T-helper 1 cell treated with Interleukin-12 subunit alpha and Interleukin-12 subunit beta and Interleukin-4 antibody, amounts not matched to agents 30 μg/mL and 1 μg/mL, for 36 hours (primary cell): ENCODE data around the gene SLC6A20.

Experiments used
- H3K27ac Mint-ChIP-seq: one replicate; pipeline ENCODE4 v1.8.0; 2021; ENCODE audit warnings: mild to moderate bottlenecking, mixed read lengths
- H3K27me3 Mint-ChIP-seq: one replicate; pipeline ENCODE4 v1.8.0; 2021; ENCODE audit warnings: low read depth, mixed read lengths
- H3K36me3 Mint-ChIP-seq: one replicate; pipeline ENCODE4 v1.8.0; 2021; ENCODE audit warnings: low read depth, mixed read lengths
- H3K4me1 Mint-ChIP-seq: one replicate; pipeline ENCODE4 v1.8.0; 2021; ENCODE audit warnings: low read depth, mixed read lengths
- H3K4me3 Mint-ChIP-seq: one replicate; pipeline ENCODE4 v1.8.0; 2021; ENCODE audit warnings: mild to moderate bottlenecking, moderate library complexity, mixed read lengths
- H3K9me3 Mint-ChIP-seq: one replicate; pipeline ENCODE4 v1.8.0; 2021; ENCODE audit warnings: mixed read lengths

The SLC6A20 gene

DNA sequence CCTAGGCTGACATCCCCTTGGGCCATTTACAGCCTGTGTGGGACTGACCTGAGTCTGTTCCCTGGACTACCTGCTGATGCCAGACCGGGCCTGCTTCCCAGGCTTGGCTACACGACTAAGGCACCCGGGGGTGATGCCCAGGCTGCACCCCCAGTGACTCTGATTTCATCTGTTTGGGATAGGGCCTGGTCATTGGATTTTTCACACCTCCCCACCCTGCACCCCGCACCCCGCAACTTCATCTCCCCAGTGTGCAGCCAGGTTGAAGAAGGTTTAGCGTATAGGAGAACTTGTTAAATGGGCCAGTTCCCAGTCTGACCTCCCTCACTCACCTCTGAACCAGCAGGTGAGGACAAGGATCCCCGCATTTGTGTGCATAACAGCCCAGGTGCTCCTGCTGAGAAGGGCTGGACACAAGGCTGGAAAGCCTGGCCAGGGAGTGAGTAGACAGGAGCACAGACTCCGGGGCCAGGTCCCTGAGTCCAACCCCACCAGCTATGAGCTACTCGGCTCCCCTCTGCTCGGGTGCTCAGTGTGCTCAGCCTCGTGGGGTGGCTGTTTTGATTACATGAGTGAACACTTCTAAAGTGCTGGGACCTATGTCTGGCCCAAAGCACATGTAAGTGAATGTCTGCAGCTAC lies 18.5 kb downstream of the SLC6A20 start:
- Mint-ChIP-seq H3K27ac (no peak overlapping the region), H3K4me1 (peaks cover 2% of the 10 kb centered on the region), H3K36me3 (no peaks in the 10 kb centered on the region), H3K9me3 (no peaks in the 10 kb centered on the region), H3K27me3 (peaks cover 15% of the 10 kb centered on the region), H3K4me3 (no peak overlapping the region)

DNA sequence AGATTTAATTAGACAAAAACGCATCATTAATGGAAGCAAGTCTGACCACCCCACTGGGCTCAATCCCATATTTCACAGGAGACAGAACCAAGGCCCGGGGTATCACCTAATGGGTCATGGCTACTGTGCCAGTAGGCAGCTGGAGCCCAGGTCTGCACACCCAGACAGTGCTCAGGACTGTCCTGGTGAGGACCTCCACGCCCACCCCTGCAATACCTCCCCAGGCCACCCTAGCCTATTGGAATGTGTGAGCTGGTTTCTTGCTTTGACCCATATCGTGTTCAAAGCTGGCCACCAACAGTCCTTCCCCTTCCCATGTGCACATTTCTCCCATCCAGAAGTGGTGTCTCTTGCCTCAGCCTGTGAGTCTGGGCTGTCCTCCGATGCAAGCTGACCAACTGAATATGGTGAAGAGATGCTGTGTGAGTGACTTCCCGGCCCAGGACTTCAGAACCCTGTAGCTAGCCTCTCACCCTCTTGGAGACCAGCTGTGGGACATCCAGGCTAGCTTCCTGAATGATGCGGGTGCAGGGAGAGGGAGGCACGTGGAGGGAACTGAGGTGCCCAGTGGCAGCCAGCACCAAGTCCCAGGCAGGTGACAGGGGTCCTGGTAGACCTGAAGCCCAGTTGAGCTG lies 19.1 kb downstream of the SLC6A20 start:
- Mint-ChIP-seq H3K36me3 (no peaks in the 10 kb centered on the region), H3K27ac (no peak overlapping the region), H3K4me1 (peaks cover 7% of the 10 kb centered on the region), H3K27me3 (peaks cover 21% of the 10 kb centered on the region), H3K9me3 (no peaks in the 10 kb centered on the region), H3K4me3 (no peak overlapping the region)

DNA sequence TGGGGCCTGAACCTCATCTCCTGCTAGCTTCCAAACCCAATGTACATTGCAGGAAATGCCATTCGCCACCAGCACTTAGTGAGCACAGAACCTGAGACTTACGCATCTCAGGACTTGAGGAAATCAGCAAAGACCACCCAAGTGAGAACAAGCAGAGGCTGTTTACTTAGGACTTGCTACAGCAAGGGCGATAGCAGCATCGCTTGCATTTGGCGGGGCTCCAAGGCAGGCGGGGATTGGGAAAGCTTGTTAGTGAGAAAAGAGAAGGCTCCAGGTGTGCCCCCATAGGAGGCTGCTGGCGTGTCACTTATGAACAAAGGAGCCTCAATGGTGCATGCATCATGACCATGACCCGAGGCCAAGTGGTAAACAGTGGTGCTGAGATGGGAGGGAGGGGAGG lies 19.7 kb downstream of the SLC6A20 start:
- Mint-ChIP-seq H3K36me3 (no peaks in the 10 kb centered on the region), H3K4me3 (no peak overlapping the region), H3K27me3 (peaks cover 27% of the 10 kb centered on the region), H3K27ac (no peak overlapping the region), H3K4me1 (peaks cover 12% of the 10 kb centered on the region), H3K9me3 (no peaks in the 10 kb centered on the region)

DNA sequence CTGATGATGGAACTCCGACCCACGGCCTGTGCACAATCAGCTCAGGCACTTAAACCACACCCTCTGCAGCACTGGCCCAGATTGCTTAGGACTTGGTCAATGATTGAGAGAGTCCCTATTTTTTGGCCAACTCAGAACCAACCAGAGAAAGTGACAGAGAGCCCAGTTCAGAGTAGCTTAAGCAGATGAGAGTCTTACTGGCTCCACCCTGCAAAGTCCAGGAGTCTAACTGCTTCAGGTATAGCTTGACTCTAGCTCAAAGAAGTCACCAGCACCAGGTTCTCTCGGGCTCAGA lies 20.1 kb downstream of the SLC6A20 start:
- Mint-ChIP-seq H3K4me1 (peaks cover 13% of the 10 kb centered on the region), H3K27ac (no peak overlapping the region), H3K36me3 (no peaks in the 10 kb centered on the region), H3K27me3 (peaks cover 28% of the 10 kb centered on the region), H3K4me3 (no peak overlapping the region), H3K9me3 (no peaks in the 10 kb centered on the region)

DNA sequence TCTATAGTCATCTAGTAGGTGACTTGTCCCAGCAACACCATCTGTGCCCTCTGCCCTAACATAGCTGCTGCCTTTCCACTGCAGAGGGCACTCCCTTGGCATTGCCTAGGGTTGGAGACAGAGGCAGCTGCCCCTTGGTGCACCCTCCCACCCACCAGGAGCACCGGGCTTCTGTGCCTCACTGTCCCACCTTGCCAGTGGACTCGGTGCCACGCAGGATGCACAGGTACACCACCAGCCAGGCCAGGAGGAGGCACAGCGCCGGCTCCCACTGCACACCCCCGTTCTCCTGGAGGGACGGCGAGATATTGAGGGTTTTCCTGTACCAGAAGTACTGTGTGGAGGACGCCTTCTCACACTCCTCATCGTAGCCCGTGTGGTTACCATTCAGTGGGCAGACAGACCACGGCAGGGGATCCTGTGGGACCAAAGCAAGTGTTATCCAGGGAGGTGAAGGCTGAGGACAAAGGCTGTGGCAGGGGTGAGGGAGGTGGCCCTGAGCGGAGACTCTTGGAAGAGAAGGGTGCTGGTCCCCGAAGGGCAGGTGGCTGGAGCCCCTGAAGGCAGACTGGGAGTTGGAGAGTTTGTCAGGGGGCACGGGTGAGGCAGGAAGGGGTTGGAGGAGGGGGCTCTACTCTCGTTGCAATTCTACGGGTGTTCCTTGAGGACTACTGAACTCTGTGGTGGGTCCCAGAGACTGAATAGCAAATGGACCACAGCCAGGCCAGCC lies 20.6 kb downstream of the SLC6A20 start:
- H3K4me1 Mint-ChIP-seq: peaks cover 13% of the 10 kb centered on the region
- no peak overlapping the region for H3K27ac Mint-ChIP-seq
- no peaks in the 10 kb centered on the region for H3K36me3 Mint-ChIP-seq
- no peaks in the 10 kb centered on the region for H3K9me3 Mint-ChIP-seq
- peaks cover 32% of the 10 kb centered on the region for H3K27me3 Mint-ChIP-seq
- H3K4me3 Mint-ChIP-seq: no peak overlapping the region

DNA sequence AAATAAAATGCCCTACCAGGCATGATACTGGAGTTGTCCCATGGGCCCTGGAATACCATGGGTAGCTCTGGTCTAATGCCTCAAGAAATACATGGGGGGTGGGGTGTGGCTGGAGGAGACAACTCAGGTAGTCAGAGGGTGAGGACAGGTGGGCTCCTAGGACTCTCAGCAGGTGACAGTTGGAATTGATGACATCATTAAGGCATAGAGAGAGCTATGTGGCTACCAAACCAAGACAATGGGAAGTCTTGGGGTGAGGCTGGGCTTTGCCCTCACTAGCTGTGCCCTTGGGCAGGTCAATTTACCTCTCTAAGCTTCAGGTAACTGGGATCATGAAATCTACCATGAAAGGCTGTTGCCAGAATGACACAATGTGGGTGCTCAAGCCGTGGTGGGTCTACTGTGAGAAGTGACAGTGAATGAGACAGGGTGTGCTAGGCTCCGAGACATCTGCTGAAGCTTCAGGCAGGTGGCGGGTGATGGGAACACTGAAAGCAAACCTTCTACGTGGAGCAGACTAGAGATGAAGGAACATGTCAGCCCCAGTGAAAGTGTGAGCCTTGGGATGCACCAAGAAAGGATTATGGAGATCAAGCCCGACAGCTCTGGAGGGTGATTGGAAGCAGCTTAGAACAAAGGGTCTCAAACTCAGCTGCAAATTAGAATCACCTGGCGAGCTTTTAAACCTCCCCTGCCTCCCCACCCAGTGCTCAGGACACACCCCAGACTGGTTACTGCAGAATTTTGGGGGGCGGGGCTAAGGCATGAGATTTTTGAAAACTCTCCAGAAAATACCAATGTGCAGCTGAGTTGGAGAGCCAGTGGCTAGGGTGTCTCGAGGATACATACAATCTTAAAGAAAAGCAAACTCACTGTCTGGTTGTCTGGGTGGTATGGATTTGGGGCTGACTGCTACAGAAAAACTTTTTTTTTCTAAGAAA lies 21.5 kb downstream of the SLC6A20 start:
- Mint-ChIP-seq H3K36me3 (no peaks in the 10 kb centered on the region), H3K4me3 (no peak overlapping the region), H3K9me3 (no peaks in the 10 kb centered on the region), H3K27me3 (peaks cover 41% of the 10 kb centered on the region), H3K4me1 (peaks cover 13% of the 10 kb centered on the region), H3K27ac (no peak overlapping the region)

DNA sequence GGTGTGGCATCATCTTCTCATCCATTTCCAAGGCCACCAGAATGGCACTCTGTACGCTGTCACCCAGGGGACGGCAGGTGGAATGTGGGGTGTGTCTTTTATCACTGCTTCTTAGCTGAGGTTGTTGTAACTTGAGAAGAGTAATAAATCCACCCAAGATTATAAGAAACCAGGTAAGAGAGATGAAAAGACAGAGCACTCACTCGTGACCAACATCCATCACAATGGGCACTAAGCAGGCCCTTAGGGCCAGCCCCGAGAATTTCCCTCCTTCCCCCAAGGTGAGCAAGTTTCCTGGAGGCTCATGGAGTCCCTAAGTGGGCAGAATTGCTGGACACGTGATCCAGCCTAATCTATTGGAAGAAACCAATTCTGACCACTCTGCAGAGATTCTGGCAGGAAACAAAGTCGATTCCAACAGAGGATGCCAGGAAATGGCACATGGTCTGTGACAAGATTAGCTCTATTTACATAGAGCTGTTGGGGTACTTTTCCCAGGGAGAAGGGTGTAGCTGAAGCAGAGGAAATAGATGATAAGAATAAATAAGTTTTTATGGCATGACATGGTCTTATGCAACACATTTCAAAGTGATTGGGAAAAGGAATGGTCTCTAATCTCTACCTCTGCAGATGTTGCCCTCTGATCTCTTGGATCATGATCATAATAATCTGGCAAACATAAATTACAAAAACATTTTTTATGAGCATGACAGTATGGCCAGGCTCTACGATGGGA lies 22.5 kb downstream of the SLC6A20 start:
- peaks cover 13% of the 10 kb centered on the region for H3K4me1 Mint-ChIP-seq
- no peak overlapping the region for H3K4me3 Mint-ChIP-seq
- H3K9me3 Mint-ChIP-seq: no peaks in the 10 kb centered on the region
- no peak overlapping the region for H3K27ac Mint-ChIP-seq
- no peaks in the 10 kb centered on the region for H3K36me3 Mint-ChIP-seq
- peaks cover 51% of the 10 kb centered on the region for H3K27me3 Mint-ChIP-seq

DNA sequence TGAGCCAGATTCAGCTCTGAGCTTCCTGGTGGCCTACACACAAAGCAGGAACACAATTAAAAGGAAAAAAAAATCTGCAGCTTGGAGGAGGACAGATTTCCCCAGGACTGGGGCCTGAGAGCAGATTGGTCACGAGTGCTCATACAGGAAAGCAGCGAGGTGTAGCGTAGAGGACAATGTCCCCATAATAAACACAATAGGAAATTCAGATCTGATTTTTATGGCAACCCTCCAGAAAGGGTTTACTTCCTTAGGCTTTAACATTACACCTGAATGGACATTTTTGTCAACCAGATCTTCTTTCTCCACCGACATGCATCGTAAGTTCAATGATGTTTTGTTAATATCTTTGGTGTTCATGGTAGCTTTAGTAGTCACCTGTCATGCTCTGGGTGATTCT lies 23.3 kb downstream of the SLC6A20 start:
- Mint-ChIP-seq H3K27me3 (peaks cover 59% of the 10 kb centered on the region), H3K4me1 (peaks cover 13% of the 10 kb centered on the region), H3K4me3 (no peak overlapping the region), H3K36me3 (no peaks in the 10 kb centered on the region), H3K9me3 (no peaks in the 10 kb centered on the region), H3K27ac (no peak overlapping the region)

DNA sequence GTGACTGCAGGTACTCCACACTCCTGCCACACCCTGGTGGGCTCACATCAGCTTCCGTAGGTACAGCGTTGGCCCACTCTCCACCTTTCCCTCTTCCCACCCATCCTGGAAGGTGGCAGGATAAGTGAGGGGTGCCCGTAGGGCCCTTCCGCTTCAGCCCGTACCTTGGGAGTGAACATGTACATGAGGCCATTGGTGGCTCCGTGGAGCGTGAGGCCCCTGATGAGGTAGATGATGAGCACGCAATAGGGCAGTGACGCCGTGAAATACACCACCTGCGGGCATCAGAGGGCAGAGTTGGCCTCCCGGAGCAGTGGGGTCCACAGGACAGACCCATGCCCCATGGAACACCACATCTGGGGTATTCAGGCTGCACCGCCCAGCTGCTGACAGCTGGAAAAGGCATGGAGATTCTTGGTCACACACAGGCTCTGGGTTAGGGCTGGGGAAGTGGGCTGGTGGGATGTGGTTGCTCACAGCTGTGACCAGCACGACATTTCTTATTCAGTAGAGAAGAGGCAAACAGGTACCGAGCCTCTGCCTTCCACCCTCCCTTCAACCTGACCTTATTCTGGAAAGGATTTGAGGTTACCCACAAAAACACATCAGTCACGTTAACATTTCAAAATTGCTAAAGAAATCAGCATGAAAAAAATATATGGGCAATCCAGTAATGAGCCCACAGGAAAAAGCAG lies 23.8 kb downstream of the SLC6A20 start:
- no peak overlapping the region for H3K27ac Mint-ChIP-seq
- H3K4me3 Mint-ChIP-seq: no peak overlapping the region
- peaks cover 65% of the 10 kb centered on the region for H3K27me3 Mint-ChIP-seq
- H3K36me3 Mint-ChIP-seq: peaks cover under 1% of the 10 kb centered on the region
- H3K4me1 Mint-ChIP-seq: peaks cover 13% of the 10 kb centered on the region
- peaks cover 2% of the 10 kb centered on the region for H3K9me3 Mint-ChIP-seq

DNA sequence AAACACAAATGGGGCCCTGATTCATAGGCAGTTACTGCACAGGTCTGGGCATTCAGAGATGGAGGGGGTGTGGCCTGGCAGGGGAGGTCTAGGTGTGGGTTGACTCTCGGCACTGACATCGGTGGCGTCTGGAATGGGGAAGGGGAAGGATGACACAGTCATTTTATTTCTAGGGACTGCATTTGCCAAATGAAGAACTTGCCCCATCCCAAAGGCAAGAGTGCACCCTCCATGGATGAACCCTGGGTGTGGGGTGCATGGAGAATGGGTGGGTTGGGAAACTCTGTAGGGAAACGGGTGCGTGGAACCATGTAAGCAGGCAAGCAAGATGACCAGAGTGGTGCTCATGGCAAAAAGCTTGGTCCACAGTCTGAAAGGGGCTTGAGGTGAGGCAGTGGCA lies 24.5 kb downstream of the SLC6A20 start:
- peaks cover 69% of the 10 kb centered on the region for H3K27me3 Mint-ChIP-seq
- no peak overlapping the region for H3K27ac Mint-ChIP-seq
- H3K4me1 Mint-ChIP-seq: peaks cover 13% of the 10 kb centered on the region
- H3K9me3 Mint-ChIP-seq: peaks cover 6% of the 10 kb centered on the region
- H3K36me3 Mint-ChIP-seq: peaks cover 1% of the 10 kb centered on the region
- no peak overlapping the region for H3K4me3 Mint-ChIP-seq

DNA sequence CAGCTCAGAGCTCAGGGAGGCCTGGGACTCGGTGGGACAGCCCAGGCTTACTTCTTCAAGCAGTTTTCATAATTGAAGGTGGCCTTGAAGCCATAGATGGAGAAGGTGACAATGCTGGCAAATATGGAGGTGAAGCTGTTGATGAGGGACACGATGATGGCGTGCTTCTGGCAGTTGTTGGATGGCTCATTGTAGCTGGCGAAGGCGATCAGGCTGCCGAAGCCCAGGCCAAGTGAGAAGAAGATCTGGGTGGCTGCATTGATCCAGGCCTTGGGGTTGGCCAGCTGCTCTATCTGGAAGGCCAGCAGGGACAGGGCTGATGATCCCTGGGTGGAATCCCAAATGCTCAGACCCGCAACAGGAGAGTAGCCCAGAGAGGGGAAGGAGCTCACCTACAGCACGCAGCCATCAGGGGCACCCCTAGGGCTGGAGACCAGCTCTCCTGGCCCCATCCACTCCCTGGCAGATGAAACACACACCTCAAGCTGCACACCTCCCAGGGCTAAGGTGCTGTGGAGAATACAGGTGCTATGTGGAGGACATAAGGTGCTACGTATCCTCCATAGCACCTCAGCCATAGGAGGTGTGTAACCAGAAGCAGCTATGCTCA lies 25.1 kb downstream of the SLC6A20 start:
- Mint-ChIP-seq H3K9me3 (peaks cover 6% of the 10 kb centered on the region), H3K27ac (no peak overlapping the region), H3K36me3 (peaks cover 1% of the 10 kb centered on the region), H3K4me3 (no peak overlapping the region), H3K27me3 (peaks cover 74% of the 10 kb centered on the region), H3K4me1 (peaks cover 13% of the 10 kb centered on the region)

DNA sequence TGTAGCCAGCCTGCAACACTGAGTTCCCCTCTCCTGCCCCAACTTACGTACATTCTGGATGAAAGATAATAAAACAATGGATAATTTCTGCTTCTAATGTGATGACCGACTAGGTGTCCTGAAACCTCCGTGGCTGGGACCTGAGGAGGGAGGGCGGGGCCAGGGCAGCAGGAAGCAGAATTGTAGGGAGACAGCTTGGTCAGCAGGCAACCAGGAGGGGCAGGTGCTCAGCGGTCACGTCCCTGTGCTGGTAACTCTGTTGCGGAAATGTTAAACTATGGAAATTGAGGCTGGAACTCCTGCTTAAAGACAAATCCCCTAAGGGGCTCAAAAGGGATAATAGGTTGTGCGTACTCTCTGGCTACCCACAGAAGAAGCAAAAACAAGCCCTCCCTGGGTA lies 30.4 kb downstream of the SLC6A20 start:
- Mint-ChIP-seq H3K27me3 (peaks cover 55% of the 10 kb centered on the region), H3K4me3 (no peak overlapping the region), H3K4me1 (peaks cover 4% of the 10 kb centered on the region), H3K9me3 (peaks cover 6% of the 10 kb centered on the region), H3K36me3 (peaks cover 1% of the 10 kb centered on the region), H3K27ac (no peak overlapping the region)

DNA sequence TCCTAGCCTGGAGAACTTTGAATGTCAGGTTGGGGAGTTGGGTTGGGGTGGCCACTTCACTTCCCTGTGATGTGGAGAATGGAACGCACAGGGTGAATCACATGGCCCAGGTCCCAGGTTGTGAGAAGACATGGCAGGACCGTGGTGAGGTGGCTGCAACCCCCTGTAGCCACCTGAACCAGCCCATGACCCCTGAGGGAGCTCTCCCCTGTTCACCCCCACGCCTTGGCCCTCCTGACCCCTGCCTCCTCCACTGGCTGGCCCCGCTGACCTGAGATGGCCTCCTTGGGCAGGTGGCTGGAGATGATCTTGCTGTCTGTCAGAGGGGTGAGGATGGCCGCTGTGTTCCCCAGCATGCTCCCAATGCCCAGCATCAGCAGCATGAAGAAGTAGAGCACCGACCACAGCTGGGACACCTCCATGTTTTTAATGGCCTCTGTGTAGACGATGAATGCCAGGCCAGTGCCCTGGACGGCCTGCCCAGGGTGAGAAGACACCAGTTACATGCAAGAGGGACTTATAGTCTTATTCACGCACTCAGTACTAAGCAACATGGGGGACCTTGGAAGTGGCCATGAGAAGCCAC lies 31.0 kb downstream of the SLC6A20 start:
- Mint-ChIP-seq H3K9me3 (peaks cover 6% of the 10 kb centered on the region), H3K36me3 (peaks cover 1% of the 10 kb centered on the region), H3K27ac (no peak overlapping the region), H3K4me3 (no peak overlapping the region), H3K4me1 (peaks cover 4% of the 10 kb centered on the region), H3K27me3 (peaks cover 49% of the 10 kb centered on the region)
